PC-3 (cell line): ENCODE measurements around the gene SDK2.

Source experiments
- CTCF ChIP-seq: fragments of 300-600 bp; sonication (generic); conservative IDR thresholded peaks from 2 replicates; pipeline ENCODE4 v1.5.1; 2017; ENCODE audit warnings: antibody characterized with exemption, low read depth, mild to moderate bottlenecking, low read length
- EZH2 ChIP-seq: fragments of 300-600 bp; sonication (generic); IDR thresholded peaks from one replicate; pipeline ENCODE4 v1.6.1; 2017; ENCODE audit warnings: antibody characterized with exemption, mild to moderate bottlenecking, low read length; ENCODE audit not compliant: unreplicated experiment
- EZH2phosphoT487 ChIP-seq: fragments of 300-600 bp; sonication (generic); IDR thresholded peaks from 2 replicates; pipeline ENCODE4 v1.6.1; 2018; ENCODE audit warnings: mild to moderate bottlenecking, antibody characterized with exemption, low read length, borderline replicate concordance

- TF ChIP-seq CTCF, result no peak
- no peak for TF ChIP-seq EZH2
- no peak for TF ChIP-seq EZH2phosphoT487
These were observed 297.6 kb downstream of the SDK2 start for GRCh38 chr17:73346501-73347162.
